Ishikawa (cell line): ENCODE measurements around the gene LRRD1.

Experiments used
- CEBPB ChIP-seq: IDR thresholded peaks from 2 replicates; pipeline ENCODE4 v1.6.1; 2012
- CREB1 ChIP-seq: IDR thresholded peaks from 2 replicates; pipeline ENCODE4 v1.6.1; 2012; ENCODE audit warnings: low read depth
- EGR1 ChIP-seq: IDR thresholded peaks from 2 replicates; pipeline ENCODE4 v1.6.1; 2012
- EP300 ChIP-seq: IDR thresholded peaks from 2 replicates; pipeline ENCODE4 v1.6.1; 2012; ENCODE audit warnings: borderline replicate concordance
- FOXM1 ChIP-seq: IDR thresholded peaks from 2 replicates; pipeline ENCODE4 v1.6.1; 2012; ENCODE audit warnings: low read depth, borderline replicate concordance
- NFIC ChIP-seq: IDR thresholded peaks from 2 replicates; pipeline ENCODE4 v1.6.1; 2012
- RAD21 ChIP-seq: IDR thresholded peaks from 2 replicates; pipeline ENCODE4 v1.6.1; 2012; ENCODE audit warnings: low read depth
- TAF1 ChIP-seq: IDR thresholded peaks from 2 replicates; pipeline ENCODE4 v1.6.1; 2012; ENCODE audit warnings: low read depth, mild to moderate bottlenecking
- TCF12 ChIP-seq: IDR thresholded peaks from 2 replicates; pipeline ENCODE4 v1.6.1; 2012; ENCODE audit warnings: low read depth
- TEAD4 ChIP-seq: IDR thresholded peaks from 2 replicates; pipeline ENCODE4 v1.6.1; 2012
- YY1 ChIP-seq: IDR thresholded peaks from 2 replicates; pipeline ENCODE4 v1.6.1; 2012; ENCODE audit warnings: low read depth
- ZBTB7A ChIP-seq: IDR thresholded peaks from 2 replicates; pipeline ENCODE4 v1.6.1; 2012; ENCODE audit warnings: low read depth
- TF ChIP-seq, protein P1 (sequence below): IDR thresholded peaks from 2 replicates; pipeline ENCODE4 v1.6.1; 2012; ENCODE audit warnings: low read depth, mild to moderate bottlenecking
- TF ChIP-seq, protein P2 (sequence below): IDR thresholded peaks from 2 replicates; pipeline ENCODE4 v1.6.1; 2012
- TF ChIP-seq, protein P3 (sequence below): IDR thresholded peaks from 2 replicates; pipeline ENCODE4 v1.6.1; 2012

The LRRD1 gene

DNA sequence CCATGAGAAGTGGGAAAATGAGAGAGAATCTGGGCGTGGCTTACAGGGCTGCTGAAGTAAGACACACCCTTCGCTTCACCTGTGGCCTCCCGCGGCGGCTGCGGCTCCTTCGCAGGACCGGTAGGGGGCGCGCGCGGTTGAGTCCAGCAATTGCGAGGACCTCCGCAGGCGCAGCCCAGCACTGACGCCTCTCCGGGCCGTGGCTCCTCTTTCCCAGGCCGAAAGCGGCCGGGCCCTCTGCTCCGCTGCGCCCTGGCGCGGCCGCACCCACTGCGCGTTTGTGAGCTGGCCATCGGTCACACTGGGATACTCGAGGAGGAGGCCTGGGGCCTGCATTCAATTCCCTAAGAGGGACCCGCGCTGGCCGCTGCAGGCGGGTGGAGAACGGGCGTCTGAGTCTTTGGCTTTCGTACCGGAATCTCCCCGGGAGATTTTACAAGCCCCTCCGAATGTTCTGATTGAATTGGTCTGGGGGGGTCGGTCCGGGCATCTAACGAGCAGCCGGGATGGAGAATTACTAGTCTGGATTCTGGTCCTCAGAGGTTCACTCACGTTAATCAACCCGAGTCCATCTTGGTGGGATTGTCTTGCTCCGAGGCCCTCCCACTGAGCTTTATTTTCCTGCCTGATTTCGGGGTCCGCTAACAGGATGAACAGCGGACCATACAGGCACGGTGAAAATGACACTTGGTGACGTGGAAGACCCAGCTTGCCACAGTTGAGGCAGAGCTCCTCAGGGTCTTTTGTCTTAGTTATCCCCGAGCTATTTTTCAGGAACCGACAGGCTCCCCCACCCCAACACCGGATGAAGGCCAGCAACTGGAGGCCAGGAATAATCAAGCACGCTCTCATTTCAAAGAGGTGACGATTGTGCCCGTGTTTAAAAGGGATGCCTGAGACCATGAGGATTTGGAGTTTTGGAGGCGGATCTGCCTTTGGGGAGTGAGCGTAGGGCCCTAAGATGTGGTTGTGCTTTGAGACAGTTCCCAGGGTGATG, at the start of gene LRRD1:
TSS of gene LRRD1 (minus strand) at position 215 of the 997 bp plus-strand sequence. CDS start 13,940 bp downstream, outside the sequence.
- peak; percentile 63; the same call in 1 of the 2 replicates for TF ChIP-seq RAD21
- TF ChIP-seq, protein P1, sequence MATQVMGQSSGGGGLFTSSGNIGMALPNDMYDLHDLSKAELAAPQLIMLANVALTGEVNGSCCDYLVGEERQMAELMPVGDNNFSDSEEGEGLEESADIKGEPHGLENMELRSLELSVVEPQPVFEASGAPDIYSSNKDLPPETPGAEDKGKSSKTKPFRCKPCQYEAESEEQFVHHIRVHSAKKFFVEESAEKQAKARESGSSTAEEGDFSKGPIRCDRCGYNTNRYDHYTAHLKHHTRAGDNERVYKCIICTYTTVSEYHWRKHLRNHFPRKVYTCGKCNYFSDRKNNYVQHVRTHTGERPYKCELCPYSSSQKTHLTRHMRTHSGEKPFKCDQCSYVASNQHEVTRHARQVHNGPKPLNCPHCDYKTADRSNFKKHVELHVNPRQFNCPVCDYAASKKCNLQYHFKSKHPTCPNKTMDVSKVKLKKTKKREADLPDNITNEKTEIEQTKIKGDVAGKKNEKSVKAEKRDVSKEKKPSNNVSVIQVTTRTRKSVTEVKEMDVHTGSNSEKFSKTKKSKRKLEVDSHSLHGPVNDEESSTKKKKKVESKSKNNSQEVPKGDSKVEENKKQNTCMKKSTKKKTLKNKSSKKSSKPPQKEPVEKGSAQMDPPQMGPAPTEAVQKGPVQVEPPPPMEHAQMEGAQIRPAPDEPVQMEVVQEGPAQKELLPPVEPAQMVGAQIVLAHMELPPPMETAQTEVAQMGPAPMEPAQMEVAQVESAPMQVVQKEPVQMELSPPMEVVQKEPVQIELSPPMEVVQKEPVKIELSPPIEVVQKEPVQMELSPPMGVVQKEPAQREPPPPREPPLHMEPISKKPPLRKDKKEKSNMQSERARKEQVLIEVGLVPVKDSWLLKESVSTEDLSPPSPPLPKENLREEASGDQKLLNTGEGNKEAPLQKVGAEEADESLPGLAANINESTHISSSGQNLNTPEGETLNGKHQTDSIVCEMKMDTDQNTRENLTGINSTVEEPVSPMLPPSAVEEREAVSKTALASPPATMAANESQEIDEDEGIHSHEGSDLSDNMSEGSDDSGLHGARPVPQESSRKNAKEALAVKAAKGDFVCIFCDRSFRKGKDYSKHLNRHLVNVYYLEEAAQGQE, result no peak

DNA sequence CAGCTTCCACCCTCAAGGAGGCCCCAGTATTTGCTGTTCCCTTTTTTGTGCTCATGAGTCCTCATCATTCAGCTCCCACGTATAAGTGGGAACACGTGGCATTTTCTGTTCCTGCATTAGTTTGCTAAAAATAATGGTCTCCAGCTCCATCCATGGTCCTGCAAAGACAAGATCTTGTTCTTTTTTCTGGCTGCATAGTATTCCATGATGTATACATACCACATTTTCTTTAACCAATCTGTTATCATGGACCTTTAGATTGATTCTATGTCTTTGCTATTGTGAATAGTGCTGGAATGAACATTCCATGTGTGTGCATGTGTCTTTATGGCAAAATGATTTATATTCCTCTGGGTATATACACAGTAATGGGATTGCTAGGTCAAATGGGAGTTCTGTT, 49.8 kb upstream of the LRRD1 start:
- TF ChIP-seq TEAD4 (no peak), EP300 (no peak), CEBPB (no peak), TCF12 (no peak), NFIC (no peak), RAD21 (no peak)
- TF ChIP-seq, protein P2, sequence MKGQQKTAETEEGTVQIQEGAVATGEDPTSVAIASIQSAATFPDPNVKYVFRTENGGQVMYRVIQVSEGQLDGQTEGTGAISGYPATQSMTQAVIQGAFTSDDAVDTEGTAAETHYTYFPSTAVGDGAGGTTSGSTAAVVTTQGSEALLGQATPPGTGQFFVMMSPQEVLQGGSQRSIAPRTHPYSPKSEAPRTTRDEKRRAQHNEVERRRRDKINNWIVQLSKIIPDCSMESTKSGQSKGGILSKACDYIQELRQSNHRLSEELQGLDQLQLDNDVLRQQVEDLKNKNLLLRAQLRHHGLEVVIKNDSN, result no peak

DNA sequence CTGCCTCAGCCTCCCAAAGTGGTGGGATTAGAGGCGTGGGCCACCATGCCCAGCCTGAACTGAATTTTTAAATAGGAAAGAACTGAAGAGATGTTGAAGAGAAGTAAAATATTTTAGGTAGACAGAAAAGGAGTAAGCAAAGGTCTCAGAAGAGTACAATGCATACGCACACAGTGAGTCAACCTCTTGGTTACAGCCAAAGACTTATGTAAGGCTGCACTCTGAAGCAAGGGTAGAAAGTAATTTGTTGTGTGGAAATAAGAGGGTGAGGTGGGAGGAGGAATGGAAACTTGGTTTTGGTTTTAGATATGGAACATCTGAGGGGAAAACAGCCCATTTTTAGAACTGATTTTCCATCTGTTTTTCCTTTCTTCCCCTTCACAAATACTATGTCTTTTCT, 49.2 kb upstream of the LRRD1 start:
- TF ChIP-seq CEBPB, result no peak
- no peak for TF ChIP-seq TAF1
- TF ChIP-seq RAD21, result no peak
- TF ChIP-seq, protein P1, result no peak
- no peak for TF ChIP-seq ZBTB7A

DNA sequence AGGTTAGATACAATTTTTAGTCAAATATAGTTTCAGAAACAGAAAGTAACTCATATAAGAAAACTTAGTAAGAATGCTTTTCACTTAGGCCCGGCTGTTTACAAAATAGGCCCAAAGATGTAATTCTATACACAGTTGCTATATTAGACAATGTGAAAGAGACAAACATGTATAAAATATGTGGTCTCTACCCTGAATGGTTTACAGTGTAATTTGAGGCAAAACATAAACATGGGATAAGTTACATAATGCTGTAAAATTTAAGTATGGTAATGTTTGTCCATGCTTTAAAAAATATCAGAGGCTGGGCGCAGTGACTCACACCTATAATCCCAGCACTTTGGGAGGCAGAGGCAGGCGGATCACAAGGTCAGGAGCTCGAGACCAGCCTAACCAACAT, 48.0 kb upstream of the LRRD1 start:
- TF ChIP-seq, protein P1, result no peak
- TF ChIP-seq ZBTB7A (no peak), FOXM1 (no peak), TEAD4 (no peak), EP300 (no peak), TCF12 (no peak), RAD21 (no peak), TAF1 (no peak), NFIC (no peak)
- TF ChIP-seq, protein P2, result no peak

DNA sequence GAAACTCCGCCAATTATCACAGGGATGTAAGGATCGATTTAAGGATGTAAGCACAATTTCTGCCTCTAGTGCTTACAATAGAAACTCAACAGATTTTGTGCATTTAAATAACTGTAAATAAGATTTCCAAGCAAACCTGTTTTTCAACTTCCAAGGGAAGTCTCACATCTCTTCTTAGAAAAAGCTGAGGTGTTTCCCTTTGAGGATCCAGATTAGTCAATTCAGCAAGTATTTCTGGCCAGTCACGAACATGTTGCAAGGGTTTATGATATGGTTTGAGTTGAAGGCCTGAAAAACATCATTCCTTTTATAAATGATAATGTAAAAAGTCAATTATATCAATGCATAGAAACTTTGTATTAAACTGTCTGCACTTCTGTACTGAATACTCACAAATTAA, 42.8 kb upstream of the LRRD1 start:
- TF ChIP-seq TEAD4, result no peak
- TF ChIP-seq, protein P2, result no peak
- no peak for TF ChIP-seq CEBPB
- TF ChIP-seq, protein P1, result no peak
- no peak for TF ChIP-seq EGR1
- TF ChIP-seq ZBTB7A, result no peak
- TF ChIP-seq NFIC, result no peak
- TF ChIP-seq, protein P3, sequence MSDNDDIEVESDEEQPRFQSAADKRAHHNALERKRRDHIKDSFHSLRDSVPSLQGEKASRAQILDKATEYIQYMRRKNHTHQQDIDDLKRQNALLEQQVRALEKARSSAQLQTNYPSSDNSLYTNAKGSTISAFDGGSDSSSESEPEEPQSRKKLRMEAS, result no peak
- no peak for TF ChIP-seq TCF12
- TF ChIP-seq FOXM1, result no peak
- TF ChIP-seq RAD21, result no peak
- no peak for TF ChIP-seq CREB1
- no peak for TF ChIP-seq YY1
- no peak for TF ChIP-seq EP300
- no peak for TF ChIP-seq TAF1
